ENCODE results near the gene MYRIP.

Gene MYRIP

GRCh38 chr3:39900462-39901002 lies 91.1 kb downstream of the MYRIP start:
- H3K27me3 ChIP-seq (replicated peaks): no peaks in the 10 kb centered on the region
- H3K36me3 ChIP-seq (replicated peaks): no peaks in the 10 kb centered on the region
- no peak for TF ChIP-seq CTCF (IDR thresholded peaks at IDR 0.05; ENCODE audit: low read depth, low read length, missing control alignments)
- H3K4me3 ChIP-seq (ENCODE audit: low read depth, low read length): no peak overlapping the region
- no peak overlapping the region for H3K27ac ChIP-seq
- no peak for DNase-seq
- in situ Hi-C loops (cut with HindIII; ENCODE audit: low pct_ligation_motif_present, low sequenced_read_pairs): no loop called here

GRCh38 chr3:39903253-39903652 lies 93.8 kb downstream of the MYRIP start:
- in situ Hi-C loops (cut with HindIII; ENCODE audit: low pct_ligation_motif_present, low sequenced_read_pairs): no loop called here

GRCh38 chr3:39905788-39906187 lies 96.4 kb downstream of the MYRIP start:
- Histone ChIP-seq H3K27me3 (replicated peaks) (no peaks in the 10 kb centered on the region), H3K27ac (no peak overlapping the region), H3K4me3 (ENCODE audit: low read depth, low read length) (no peak overlapping the region), H3K36me3 (replicated peaks) (no peaks in the 10 kb centered on the region)
- DNase-seq: no peak
- no peak for TF ChIP-seq CTCF (IDR thresholded peaks at IDR 0.05; ENCODE audit: low read depth, low read length, missing control alignments)
- in situ Hi-C loops (cut with HindIII; ENCODE audit: low pct_ligation_motif_present, low sequenced_read_pairs): no loop called here

More at GRCh38 chr3:39903253-39903652, 93.8 kb downstream of the MYRIP start:
- TF ChIP-seq CTCF (IDR thresholded peaks at IDR 0.05; ENCODE audit: low read depth, low read length, missing control alignments): no peak
- no peak overlapping the region for H3K27ac ChIP-seq
- no peak for DNase-seq
- H3K27me3 ChIP-seq (replicated peaks): no peaks in the 10 kb centered on the region
- H3K4me3 ChIP-seq (ENCODE audit: low read depth, low read length): no peak overlapping the region
- H3K36me3 ChIP-seq (replicated peaks): no peaks in the 10 kb centered on the region

- no peak overlapping the region for H3K4me3 ChIP-seq (ENCODE audit: low read depth, low read length)
- TF ChIP-seq CTCF (IDR thresholded peaks at IDR 0.05; ENCODE audit: low read depth, low read length, missing control alignments): no peak
- DNase-seq: no peak
- in situ Hi-C loops (cut with HindIII; ENCODE audit: low pct_ligation_motif_present, low sequenced_read_pairs): no loop called here
- no peaks in the 10 kb centered on the region for H3K27me3 ChIP-seq (replicated peaks)
- no peaks in the 10 kb centered on the region for H3K36me3 ChIP-seq (replicated peaks)
- no peak overlapping the region for H3K27ac ChIP-seq
Measured at GRCh38 chr3:39907981-39908380, 98.6 kb downstream of the MYRIP start.

GRCh38 chr3:39910135-39910534 lies 100.7 kb downstream of the MYRIP start:
- in situ Hi-C loops (cut with HindIII; ENCODE audit: low pct_ligation_motif_present, low sequenced_read_pairs): no loop called here
- no peak for TF ChIP-seq CTCF (IDR thresholded peaks at IDR 0.05; ENCODE audit: low read depth, low read length, missing control alignments)
- H3K4me3 ChIP-seq (ENCODE audit: low read depth, low read length): no peak overlapping the region
- DNase-seq: no peak
- no peaks in the 10 kb centered on the region for H3K36me3 ChIP-seq (replicated peaks)
- no peaks in the 10 kb centered on the region for H3K27me3 ChIP-seq (replicated peaks)
- H3K27ac ChIP-seq: no peak overlapping the region

GRCh38 chr3:39910826-39911464 lies 101.5 kb downstream of the MYRIP start:
- Histone ChIP-seq H3K27ac (no peak overlapping the region), H3K27me3 (replicated peaks) (no peaks in the 10 kb centered on the region), H3K36me3 (replicated peaks) (no peaks in the 10 kb centered on the region), H3K4me3 (ENCODE audit: low read depth, low read length) (no peak overlapping the region)
- TF ChIP-seq CTCF (IDR thresholded peaks at IDR 0.05; ENCODE audit: low read depth, low read length, missing control alignments): no peak
- in situ Hi-C loops (cut with HindIII; ENCODE audit: low pct_ligation_motif_present, low sequenced_read_pairs): no loop called here
- DNase-seq: no peak

Measured in brain microvascular endothelial cell (primary cell).